Fibroblast of lung (primary cell): ENCODE data around the gene STARD10. TPM values are rescaled to one million over a fixed set of nuclear protein-coding genes. Genes with fewer than 3 reads are reported as not detected.

Experiments
- DNase-seq, 2 donors: peaks; one replicate each; pipeline versions ENCODE4 v3.0.0 to v3.0.0-alpha.2; 2010; ENCODE audit warnings: low read depth in 2 of 2
- H2AFZ ChIP-seq: 2 replicates; pipeline ENCODE4 v1.5.1; 2012; ENCODE audit warnings: low read length, control low read depth, inconsistent platforms
- H3K27ac ChIP-seq: 2 replicates; pipeline ENCODE4 v1.5.1; 2011; ENCODE audit warnings: low read length, control low read depth; ENCODE audit not compliant: insufficient read depth
- H3K27me3 ChIP-seq: 2 replicates; pipeline ENCODE4 v1.5.1; 2011; ENCODE audit warnings: mild to moderate bottlenecking, low read length; ENCODE audit not compliant: control insufficient read depth, insufficient read depth
- H3K36me3 ChIP-seq: 2 replicates; pipeline ENCODE4 v1.5.1; 2011; ENCODE audit warnings: low read length; ENCODE audit not compliant: control insufficient read depth, insufficient read depth
- H3K4me1 ChIP-seq: 2 replicates; pipeline ENCODE4 v1.5.1; 2011; ENCODE audit warnings: low read length; ENCODE audit not compliant: control insufficient read depth, insufficient read depth; ENCODE audit errors: extremely low read depth
- H3K4me2 ChIP-seq: 2 replicates; pipeline ENCODE4 v1.5.1; 2011; ENCODE audit warnings: low read length, control low read depth; ENCODE audit not compliant: insufficient read depth; ENCODE audit errors: extremely low read depth
- H3K4me3 ChIP-seq, 4 experiments: fragments of 200-600 bp in 1 of 4; sonication (generic) in 1 of 4; replicated peaks in 1 of 4; 2 replicates each; pipeline ENCODE4 v1.5.1; 2011 to 2016; ENCODE audit warnings: low read length in 4 of 4, low read depth in 3 of 4, mild to moderate bottlenecking in 3 of 4, control low read depth in 2 of 4, inconsistent platforms in 1 of 4, mixed read lengths in 1 of 4; ENCODE audit not compliant: insufficient read depth in 1 of 4; ENCODE audit errors: control extremely low read depth in 1 of 4
- H3K79me2 ChIP-seq: 2 replicates; pipeline ENCODE4 v1.5.1; 2012; ENCODE audit warnings: mild to moderate bottlenecking, low read length, inconsistent platforms; ENCODE audit not compliant: control insufficient read depth, insufficient read depth
- H3K9ac ChIP-seq: 2 replicates; pipeline ENCODE4 v1.5.1; 2011; ENCODE audit warnings: mild to moderate bottlenecking, low read length, control low read depth; ENCODE audit not compliant: insufficient read depth
- H3K9me3 ChIP-seq: 2 replicates; pipeline ENCODE4 v1.5.1; 2012; ENCODE audit warnings: low read depth, low read length; ENCODE audit not compliant: control insufficient read depth, insufficient read depth
- H4K20me1 ChIP-seq: 2 replicates; pipeline ENCODE4 v1.5.1; 2011; ENCODE audit warnings: low read length; ENCODE audit not compliant: control insufficient read depth, insufficient read depth; ENCODE audit errors: extremely low read depth
- EZH2 ChIP-seq: IDR thresholded peaks from 2 replicates; pipeline ENCODE4 v1.5.1; 2012; ENCODE audit warnings: low read length, control low read depth, mild to moderate bottlenecking; ENCODE audit errors: missing control alignments
- polyA plus RNA-seq, 2 donors: library from polyadenylated mRNA; depleted of rRNA in 1 of 2; stranded (reverse) in 1 of 2; unstranded in 1 of 2; fragments of >200 nt; gene quantifications; 2 replicates each; pipeline ENCODE4 v1.2.1, GENCODE V29; 2011 to 2012; ENCODE audit warnings: missing spikeins in 1 of 2
- total RNA-seq: library from RNA; depleted of rRNA; stranded (reverse); fragments of >200 nt; gene quantifications from 2 replicates; pipeline ENCODE4 v1.2.1, GENCODE V29; 2014
- TF ChIP-seq, protein P1 (sequence below), 2 donors: IDR thresholded peaks in 1 of 2; conservative IDR thresholded peaks in 1 of 2; 1 replicate in 1 of 2; 2 replicates in 1 of 2; pipeline ENCODE4 v1.5.1; 2011 to 2012; ENCODE audit warnings: low read length in 2 of 2, control low read depth in 1 of 2, inconsistent platforms in 1 of 2, low read depth in 1 of 2, mild to moderate bottlenecking in 1 of 2

The STARD10 gene
- total and polyA plus RNA-seq, 2 donors (not counting 1 experiment from before 2014, with no cell fraction given) = 20.7 to 32.0 TPM

- no peak overlapping the region for H3K4me3 ChIP-seq
- H3K36me3 ChIP-seq = no peaks in the 10 kb centered on the region
- TF ChIP-seq EZH2 = no peak
- TF ChIP-seq, protein P1, sequence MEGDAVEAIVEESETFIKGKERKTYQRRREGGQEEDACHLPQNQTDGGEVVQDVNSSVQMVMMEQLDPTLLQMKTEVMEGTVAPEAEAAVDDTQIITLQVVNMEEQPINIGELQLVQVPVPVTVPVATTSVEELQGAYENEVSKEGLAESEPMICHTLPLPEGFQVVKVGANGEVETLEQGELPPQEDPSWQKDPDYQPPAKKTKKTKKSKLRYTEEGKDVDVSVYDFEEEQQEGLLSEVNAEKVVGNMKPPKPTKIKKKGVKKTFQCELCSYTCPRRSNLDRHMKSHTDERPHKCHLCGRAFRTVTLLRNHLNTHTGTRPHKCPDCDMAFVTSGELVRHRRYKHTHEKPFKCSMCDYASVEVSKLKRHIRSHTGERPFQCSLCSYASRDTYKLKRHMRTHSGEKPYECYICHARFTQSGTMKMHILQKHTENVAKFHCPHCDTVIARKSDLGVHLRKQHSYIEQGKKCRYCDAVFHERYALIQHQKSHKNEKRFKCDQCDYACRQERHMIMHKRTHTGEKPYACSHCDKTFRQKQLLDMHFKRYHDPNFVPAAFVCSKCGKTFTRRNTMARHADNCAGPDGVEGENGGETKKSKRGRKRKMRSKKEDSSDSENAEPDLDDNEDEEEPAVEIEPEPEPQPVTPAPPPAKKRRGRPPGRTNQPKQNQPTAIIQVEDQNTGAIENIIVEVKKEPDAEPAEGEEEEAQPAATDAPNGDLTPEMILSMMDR (conservative IDR thresholded peaks at IDR 0.05 in 1 of 2, IDR thresholded peaks at IDR 0.05 in 1 of 2; ENCODE audit: low read depth in 1 of 2, low read length in 2 of 2) = no peak
- peaks cover 3% of the 10 kb centered on the region for H3K27me3 ChIP-seq
- H4K20me1 ChIP-seq = no peaks in the 10 kb centered on the region
- H3K4me1 ChIP-seq = peaks cover 19% of the 10 kb centered on the region
- no peak overlapping the region for H3K9ac ChIP-seq
- H3K9me3 ChIP-seq = no peaks in the 10 kb centered on the region
- no peak for DNase-seq
- H3K4me2 ChIP-seq = no peak overlapping the region
- H3K27ac ChIP-seq = no peak overlapping the region
- no peaks in the 10 kb centered on the region for H3K79me2 ChIP-seq
- H2AFZ ChIP-seq = no peak overlapping the region
Observed at GRCh38 chr11:72775288-72776110, 18.3 kb downstream of the STARD10 start.

- Histone ChIP-seq H3K27ac (no peak overlapping the region), H3K27me3 (no peaks in the 10 kb centered on the region), H3K4me1 (peaks cover 19% of the 10 kb centered on the region), H3K36me3 (no peaks in the 10 kb centered on the region), H4K20me1 (no peaks in the 10 kb centered on the region), H3K4me2 (no peak overlapping the region), H3K79me2 (no peaks in the 10 kb centered on the region), H3K9me3 (no peaks in the 10 kb centered on the region), H2AFZ (no peak overlapping the region), H3K4me3 (no peak overlapping the region), H3K9ac (no peak overlapping the region)
- no peak for DNase-seq
- TF ChIP-seq, protein P1 (conservative IDR thresholded peaks at IDR 0.05 in 1 of 2, IDR thresholded peaks at IDR 0.05 in 1 of 2; ENCODE audit: low read depth in 1 of 2, low read length in 2 of 2) = no peak
- TF ChIP-seq EZH2 = no peak
Observed at GRCh38 chr11:72774499-72774898, 19.3 kb downstream of the STARD10 start.

DNA sequence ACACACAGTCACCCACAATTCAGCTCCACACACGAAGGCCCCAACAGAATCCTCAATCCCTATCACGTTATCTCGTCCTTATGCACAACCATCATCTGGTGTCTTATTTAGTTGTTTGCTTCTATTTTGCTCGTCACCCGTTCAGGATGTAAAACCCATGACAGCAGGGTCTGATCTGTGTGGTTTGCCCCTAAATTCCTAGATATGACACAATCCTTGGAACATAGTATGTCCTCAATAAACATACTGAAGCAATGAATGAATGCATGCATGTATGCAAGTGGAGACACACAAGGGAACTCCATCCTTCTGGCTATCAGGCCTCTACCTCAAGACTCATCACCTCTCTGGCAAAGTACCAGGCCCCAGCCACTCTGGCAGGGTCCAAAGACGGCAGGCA is 20.2 kb downstream of the STARD10 start:
- Histone ChIP-seq H3K9ac (no peak overlapping the region), H3K4me3 (no peak overlapping the region), H4K20me1 (no peaks in the 10 kb centered on the region), H3K79me2 (no peaks in the 10 kb centered on the region), H2AFZ (no peak overlapping the region), H3K4me1 (peaks cover 19% of the 10 kb centered on the region), H3K27ac (peak overlapping the region; percentile 58), H3K4me2 (peak overlapping the region; percentile 66), H3K36me3 (no peaks in the 10 kb centered on the region), H3K27me3 (no peaks in the 10 kb centered on the region), H3K9me3 (no peaks in the 10 kb centered on the region)
- peak; percentile 22 to 39 for DNase-seq
- TF ChIP-seq, protein P1 (conservative IDR thresholded peaks at IDR 0.05 in 1 of 2, IDR thresholded peaks at IDR 0.05 in 1 of 2; ENCODE audit: low read depth in 1 of 2, low read length in 2 of 2) = no peak
- no peak for TF ChIP-seq EZH2
